AG10803 (cell line): ENCODE measurements around the gene A4GNT.
"Not testable (repeated sequence)": the region's sequence is repeated elsewhere in the genome, so short reads cannot be mapped to it uniquely, and the experiment has no call there.

Experiments used
- DNase-seq: peaks from one replicate; pipeline ENCODE4 v3.0.0; 2010; ENCODE audit warnings: low read depth
- H3K4me3 ChIP-seq: 2 replicates; pipeline ENCODE4 v1.5.1; 2011; ENCODE audit warnings: mild to moderate bottlenecking, low read length, control low read depth
- TF ChIP-seq, protein P1 (sequence below): conservative IDR thresholded peaks from 2 replicates; pipeline ENCODE4 v1.5.1; 2011; ENCODE audit warnings: mild to moderate bottlenecking, low read length, control low read depth, inconsistent platforms

The A4GNT gene

GRCh38 chr3:138157743-138158142 is 25.6 kb upstream of the A4GNT start:
- no peak for DNase-seq
- TF ChIP-seq, protein P1, sequence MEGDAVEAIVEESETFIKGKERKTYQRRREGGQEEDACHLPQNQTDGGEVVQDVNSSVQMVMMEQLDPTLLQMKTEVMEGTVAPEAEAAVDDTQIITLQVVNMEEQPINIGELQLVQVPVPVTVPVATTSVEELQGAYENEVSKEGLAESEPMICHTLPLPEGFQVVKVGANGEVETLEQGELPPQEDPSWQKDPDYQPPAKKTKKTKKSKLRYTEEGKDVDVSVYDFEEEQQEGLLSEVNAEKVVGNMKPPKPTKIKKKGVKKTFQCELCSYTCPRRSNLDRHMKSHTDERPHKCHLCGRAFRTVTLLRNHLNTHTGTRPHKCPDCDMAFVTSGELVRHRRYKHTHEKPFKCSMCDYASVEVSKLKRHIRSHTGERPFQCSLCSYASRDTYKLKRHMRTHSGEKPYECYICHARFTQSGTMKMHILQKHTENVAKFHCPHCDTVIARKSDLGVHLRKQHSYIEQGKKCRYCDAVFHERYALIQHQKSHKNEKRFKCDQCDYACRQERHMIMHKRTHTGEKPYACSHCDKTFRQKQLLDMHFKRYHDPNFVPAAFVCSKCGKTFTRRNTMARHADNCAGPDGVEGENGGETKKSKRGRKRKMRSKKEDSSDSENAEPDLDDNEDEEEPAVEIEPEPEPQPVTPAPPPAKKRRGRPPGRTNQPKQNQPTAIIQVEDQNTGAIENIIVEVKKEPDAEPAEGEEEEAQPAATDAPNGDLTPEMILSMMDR, result no peak

DNA sequence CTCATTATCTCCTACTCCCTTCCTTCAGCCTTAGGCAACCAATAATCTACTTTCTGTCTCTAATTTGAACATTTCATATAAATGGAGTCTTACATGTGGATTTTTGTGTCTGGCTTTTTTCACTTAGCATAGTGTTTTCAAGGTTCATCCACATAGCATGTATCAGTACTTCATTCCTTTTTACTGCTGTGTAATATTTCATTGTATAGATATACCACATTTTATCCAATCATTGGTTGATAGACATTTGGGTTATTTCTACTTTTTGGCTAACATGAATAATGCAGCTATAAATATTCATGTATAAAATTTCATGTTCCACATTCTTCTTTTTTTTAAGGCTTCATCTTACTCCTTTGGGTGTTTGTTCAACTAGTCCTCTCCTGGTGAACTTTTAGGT is 22.3 kb upstream of the A4GNT start:
- H3K4me3 ChIP-seq, result no peak overlapping the region
- TF ChIP-seq, protein P1, result no peak
- DNase-seq, result no peak

More at GRCh38 chr3:138157743-138158142, 25.6 kb upstream of the A4GNT start:
- no peak overlapping the region for H3K4me3 ChIP-seq

- H3K4me3 ChIP-seq, result no peak overlapping the region
- TF ChIP-seq, protein P1, result no peak
- no peak for DNase-seq
Observed at GRCh38 chr3:138148503-138148902, 16.3 kb upstream of the A4GNT start.

GRCh38 chr3:138142181-138142580 is 10.0 kb upstream of the A4GNT start:
- not testable (repeated sequence) for H3K4me3 ChIP-seq, DNase-seq

- TF ChIP-seq, protein P1, result no peak
- DNase-seq, result no peak
- H3K4me3 ChIP-seq, result no peak overlapping the region
Observed at GRCh38 chr3:138140940-138141339, 8.8 kb upstream of the A4GNT start.

DNA sequence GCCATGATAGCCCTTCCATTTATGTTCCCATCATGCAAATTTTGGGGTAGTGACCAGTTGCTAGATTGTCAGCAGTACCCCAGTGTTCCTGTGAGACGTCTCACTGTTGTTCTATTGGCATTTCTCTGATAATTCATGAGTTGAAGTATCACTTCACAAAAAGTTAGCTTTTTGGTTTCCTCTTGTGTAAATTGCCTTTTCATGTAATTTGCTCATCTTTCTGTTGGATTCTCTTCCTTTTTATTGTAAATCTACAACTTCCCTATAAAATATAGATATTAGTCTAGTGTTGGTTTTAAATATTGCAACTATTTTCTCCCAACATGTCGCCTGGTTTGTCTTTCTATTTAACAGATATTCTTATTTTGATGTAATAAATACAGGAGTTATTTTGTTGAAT is 7.5 kb upstream of the A4GNT start:
- TF ChIP-seq, protein P1, result no peak
- no peak for DNase-seq

DNA sequence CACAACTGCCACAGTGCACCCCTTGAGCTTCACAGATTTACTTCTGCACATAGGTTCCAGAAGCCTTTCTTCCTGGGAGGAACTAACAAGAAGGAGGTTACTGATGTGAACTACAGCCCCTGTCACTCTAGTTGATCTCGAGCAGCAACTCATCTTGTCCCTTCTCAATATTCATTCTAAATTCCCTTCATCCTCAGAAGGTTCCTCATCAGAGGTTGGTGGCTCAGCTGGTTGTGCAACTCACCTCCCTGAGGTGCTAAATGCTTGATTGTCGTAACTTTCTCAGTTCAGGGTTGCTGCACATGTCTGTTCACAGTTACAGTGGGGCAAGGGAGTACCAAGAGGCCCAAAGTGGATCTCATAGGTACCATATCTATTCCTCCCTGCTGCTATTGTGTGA is 5.7 kb upstream of the A4GNT start:
- TF ChIP-seq, protein P1, result no peak
- H3K4me3 ChIP-seq, result no peak overlapping the region
- no peak for DNase-seq

More for the DNA sequence above, 7.5 kb upstream of the A4GNT start:
- no peak overlapping the region for H3K4me3 ChIP-seq

DNA sequence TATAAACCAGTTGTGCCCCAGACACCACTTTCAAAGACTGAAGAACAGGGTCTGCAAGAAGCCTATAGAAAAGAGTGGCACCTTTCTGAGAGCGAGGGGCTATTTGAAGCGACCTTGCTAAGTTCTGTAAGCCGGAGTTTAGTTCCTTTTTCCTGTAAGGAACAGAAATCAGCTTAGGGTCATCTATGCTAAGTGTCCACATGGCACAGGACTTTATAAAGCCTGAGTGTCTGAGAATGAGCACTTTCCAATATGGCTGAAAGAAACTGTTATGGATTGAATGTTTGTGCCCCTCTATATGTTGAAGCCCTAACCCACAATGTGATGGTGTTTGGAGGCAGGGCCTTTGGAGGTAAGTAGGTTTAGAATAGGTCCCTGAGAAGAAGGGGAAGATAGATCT is 4.0 kb upstream of the A4GNT start:
- DNase-seq, result no peak

More for the DNA sequence above, 4.0 kb upstream of the A4GNT start:
- TF ChIP-seq, protein P1, result no peak
- no peak overlapping the region for H3K4me3 ChIP-seq
